Endothelial cell of umbilical vein (primary cell): Measurements from ENCODE around the gene SLC25A30. TPM values are rescaled to one million over a fixed set of nuclear protein-coding genes. Genes with fewer than 3 reads are reported as not detected.

Experiments used
- BruUV-seq: library from RNA; stranded (reverse); fragments of 400-500 nt; replicated peaks from 2 replicates; lab custom pipeline; 2021; lab: Mats Ljungman, UMichigan
- CTCF ChIA-PET: fragments of 300-600, 350-600 bp; sonication (Branson Sonifier 250); formaldehyde crosslinking; loops from one replicate; lab custom pipeline; 2021; ENCODE audit warnings: antibody characterized with exemption, inconsistent platforms; lab: Charles Lee
- POLR2A ChIA-PET: fragments of 300-600, 350-600 bp; sonication (Branson Sonifier 250); formaldehyde crosslinking; loops from one replicate; lab custom pipeline; 2021; ENCODE audit warnings: antibody characterized with exemption, inconsistent platforms; lab: Charles Lee
- DNase-seq: peaks from one replicate; pipeline ENCODE4 v3.0.0-alpha.2; 2011; ENCODE audit warnings: low read depth, low spot score
- FAIRE-seq: peaks from 2 replicates; lab custom pipeline; 2011; peaks lifted over from hg19 to GRCh38; lab: Jason Lieb, UNC
- H2AFZ ChIP-seq: 2 replicates; pipeline ENCODE4 v1.6.0; 2012; ENCODE audit warnings: low read depth, low read length, control low read depth, inconsistent platforms
- H3K27ac ChIP-seq: 2 replicates; pipeline ENCODE4 v1.5.1; 2011; ENCODE audit warnings: low read depth, mild to moderate bottlenecking, control low read depth, low read length, moderate library complexity; ENCODE audit not compliant: insufficient read depth
- H3K27me3 ChIP-seq, 2 experiments: 2 replicates each; pipeline versions ENCODE4 v1.6.0 to v1.6.1; 2011; ENCODE audit warnings: low read length in 2 of 2, mixed read lengths in 1 of 2; ENCODE audit not compliant: control insufficient read depth in 2 of 2, insufficient read depth in 2 of 2
- H3K36me3 ChIP-seq, 2 experiments: 2 replicates in 1 of 2; 3 replicates in 1 of 2; pipeline ENCODE4 v1.5.1; 2011; ENCODE audit warnings: low read length in 2 of 2, mild to moderate bottlenecking in 1 of 2, moderate library complexity in 1 of 2; ENCODE audit not compliant: control insufficient read depth in 2 of 2, insufficient read depth in 2 of 2; ENCODE audit errors: extremely low read depth in 1 of 2
- H3K4me1 ChIP-seq: 3 replicates; pipeline ENCODE4 v1.5.1; 2011; ENCODE audit warnings: mild to moderate bottlenecking, low read length; ENCODE audit not compliant: control insufficient read depth, insufficient read depth; ENCODE audit errors: extremely low read depth
- H3K4me2 ChIP-seq: 2 replicates; pipeline ENCODE4 v1.6.1; 2011; ENCODE audit warnings: low read length, control low read depth, mixed read lengths; ENCODE audit not compliant: insufficient read depth
- H3K4me3 ChIP-seq, 3 experiments: fragments of 200-600 bp in 1 of 3; sonication (generic), shearing (Covaris generic) in 1 of 3; replicated peaks in 1 of 3; 2 replicates each; pipeline ENCODE4 v1.5.1; 2011 to 2016; ENCODE audit warnings: control low read depth in 3 of 3, low read length in 3 of 3, mild to moderate bottlenecking in 2 of 3, inconsistent platforms in 1 of 3, low read depth in 1 of 3, moderate library complexity in 1 of 3; ENCODE audit not compliant: insufficient read depth in 1 of 3
- H3K79me2 ChIP-seq: 2 replicates; pipeline ENCODE4 v1.6.0; 2012; ENCODE audit warnings: low read length, inconsistent platforms; ENCODE audit not compliant: control insufficient read depth, insufficient read depth
- H3K9ac ChIP-seq: replicated peaks from 2 replicates; pipeline ENCODE3; 2011; ENCODE audit warnings: low read length, control low read depth; ENCODE audit not compliant: insufficient read depth; ENCODE audit errors: extremely low read depth
- H3K9me1 ChIP-seq: replicated peaks from 3 replicates; pipeline ENCODE4 v1.6.0; 2011; ENCODE audit warnings: mild to moderate bottlenecking, low read length; ENCODE audit not compliant: control insufficient read depth, insufficient read depth; ENCODE audit errors: extremely low read depth
- H3K9me3 ChIP-seq: replicated peaks from 2 replicates; pipeline ENCODE4 v1.5.1; 2012; ENCODE audit warnings: low read length, inconsistent platforms; ENCODE audit not compliant: control insufficient read depth, insufficient read depth
- H4K20me1 ChIP-seq: replicated peaks from 2 replicates; pipeline ENCODE3; 2011; ENCODE audit warnings: mild to moderate bottlenecking, low read length; ENCODE audit not compliant: control insufficient read depth, insufficient read depth; ENCODE audit errors: extremely low read depth
- EZH2 ChIP-seq: IDR thresholded peaks from 2 replicates; pipeline ENCODE4 v1.6.1; 2012; ENCODE audit warnings: borderline replicate concordance, low read depth, mild to moderate bottlenecking, moderate library complexity, low read length, inconsistent platforms; ENCODE audit not compliant: severe bottlenecking
- FOS ChIP-seq: IDR thresholded peaks from 2 replicates; pipeline ENCODE4 v1.6.1; 2011; ENCODE audit warnings: mild to moderate bottlenecking, low read length, moderate library complexity, borderline replicate concordance; ENCODE audit not compliant: insufficient read depth
- MYC ChIP-seq: IDR thresholded peaks from one replicate; pipeline ENCODE4 v1.6.1; 2011; ENCODE audit warnings: mild to moderate bottlenecking, low read depth, low read length
- POLR2A ChIP-seq: IDR thresholded peaks from 2 replicates; pipeline ENCODE4 v1.6.1; 2012; ENCODE audit warnings: low read depth, mild to moderate bottlenecking, control low read depth, low read length
- dilution Hi-C: fragments of 300-500 bp; cut with MboI; formaldehyde crosslinking; loops from one replicate; pipeline ENCODE4 v1.15.0; 2019; ENCODE audit warnings: low sequenced_read_pairs; ENCODE audit not compliant: extremely low pct_ligation_motif_present
- intact Hi-C: fragments of 100-400 bp; cut with micrococcal nuclease; formaldehyde crosslinking; loops from one replicate; pipeline ENCODE4 v1.10.0; 2022
- polyA plus RNA-seq, 4 experiments: library from polyadenylated mRNA; depleted of rRNA in 3 of 4; stranded (reverse) in 3 of 4; unstranded in 1 of 4; fragments of >200 nt; gene quantifications; 2 replicates each; pipeline versions ENCODE4 v1.2.1 to v1.2.3, GENCODE V29; 2011 to 2012; ENCODE audit warnings: missing spikeins in 1 of 4
- total RNA-seq: library from RNA; stranded (reverse); gene quantifications from 2 replicates; pipeline ENCODE4 v1.2.3, GENCODE V29; 2021
- TF ChIP-seq, protein P1 (sequence below), 2 donors: IDR thresholded peaks; 1 replicate in 1 of 2; 2 replicates in 1 of 2; pipeline ENCODE4 v1.5.1; 2011; ENCODE audit warnings: low read length in 2 of 2, mild to moderate bottlenecking in 2 of 2, moderate library complexity in 2 of 2, control low read depth in 1 of 2, inconsistent platforms in 1 of 2, low read depth in 1 of 2; ENCODE audit not compliant: insufficient read depth in 1 of 2; ENCODE audit errors: extremely low read depth in 1 of 2
- TF ChIP-seq, protein P2 (sequence below): IDR thresholded peaks from 2 replicates; pipeline ENCODE4 v1.6.1; 2011; ENCODE audit not compliant: insufficient read depth, insufficient read length

Gene SLC25A30
- total and polyA plus RNA-seq, 2 donors (not counting 3 experiments of a cell fraction or from before 2014, with no cell fraction given) = 13.3 to 27.0 TPM

DNA sequence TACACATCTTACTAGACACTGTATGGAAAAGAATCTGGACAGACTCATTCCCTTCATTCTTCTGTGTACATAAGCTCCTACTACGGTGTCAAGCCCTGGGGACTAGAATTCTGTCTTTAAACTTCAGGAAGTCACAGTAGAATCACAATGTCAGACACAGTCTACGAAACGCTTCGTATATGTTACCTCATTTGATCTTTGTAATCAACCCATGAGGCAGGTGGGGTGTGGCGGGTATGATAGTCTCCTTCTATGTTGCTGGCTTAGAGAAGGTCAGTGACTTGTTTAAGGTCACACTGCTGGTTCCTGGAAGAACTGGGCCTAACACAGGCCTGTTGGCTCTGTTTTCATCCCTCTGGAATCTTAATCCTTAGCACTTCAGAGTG lies 45.0 kb downstream of the SLC25A30 start:
- BruUV-seq = no TSS peak
- Histone ChIP-seq H3K36me3 (no peaks in the 10 kb centered on the region), H3K79me2 (no peaks in the 10 kb centered on the region), H3K9ac (no peak overlapping the region), H2AFZ (no peak overlapping the region), H3K4me2 (no peak overlapping the region), H3K27me3 (no peaks in the 10 kb centered on the region), H4K20me1 (no peaks in the 10 kb centered on the region), H3K9me3 (no peaks in the 10 kb centered on the region), H3K4me3 (no peak overlapping the region), H3K27ac (no peak overlapping the region), H3K9me1 (no peaks in the 10 kb centered on the region), H3K4me1 (peaks cover 10% of the 10 kb centered on the region)
- TF ChIP-seq MYC = no peak
- TF ChIP-seq EZH2 = no peak
- TF ChIP-seq, protein P1, sequence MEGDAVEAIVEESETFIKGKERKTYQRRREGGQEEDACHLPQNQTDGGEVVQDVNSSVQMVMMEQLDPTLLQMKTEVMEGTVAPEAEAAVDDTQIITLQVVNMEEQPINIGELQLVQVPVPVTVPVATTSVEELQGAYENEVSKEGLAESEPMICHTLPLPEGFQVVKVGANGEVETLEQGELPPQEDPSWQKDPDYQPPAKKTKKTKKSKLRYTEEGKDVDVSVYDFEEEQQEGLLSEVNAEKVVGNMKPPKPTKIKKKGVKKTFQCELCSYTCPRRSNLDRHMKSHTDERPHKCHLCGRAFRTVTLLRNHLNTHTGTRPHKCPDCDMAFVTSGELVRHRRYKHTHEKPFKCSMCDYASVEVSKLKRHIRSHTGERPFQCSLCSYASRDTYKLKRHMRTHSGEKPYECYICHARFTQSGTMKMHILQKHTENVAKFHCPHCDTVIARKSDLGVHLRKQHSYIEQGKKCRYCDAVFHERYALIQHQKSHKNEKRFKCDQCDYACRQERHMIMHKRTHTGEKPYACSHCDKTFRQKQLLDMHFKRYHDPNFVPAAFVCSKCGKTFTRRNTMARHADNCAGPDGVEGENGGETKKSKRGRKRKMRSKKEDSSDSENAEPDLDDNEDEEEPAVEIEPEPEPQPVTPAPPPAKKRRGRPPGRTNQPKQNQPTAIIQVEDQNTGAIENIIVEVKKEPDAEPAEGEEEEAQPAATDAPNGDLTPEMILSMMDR (IDR thresholded peaks at IDR 0.05; ENCODE audit: extremely low read depth in 1 of 2, insufficient read depth in 1 of 2, low read depth in 1 of 2, low read length in 2 of 2) = no peak
- no peak for TF ChIP-seq FOS
- TF ChIP-seq POLR2A = no peak
- TF ChIP-seq, protein P2, sequence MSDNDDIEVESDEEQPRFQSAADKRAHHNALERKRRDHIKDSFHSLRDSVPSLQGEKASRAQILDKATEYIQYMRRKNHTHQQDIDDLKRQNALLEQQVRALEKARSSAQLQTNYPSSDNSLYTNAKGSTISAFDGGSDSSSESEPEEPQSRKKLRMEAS = no peak
- ChIA-PET CTCF (interaction anchor here (5.7 kb wide), 1 partner anchor 21 kb away, joined by 98 read pairs; no protein-coding TSS in a partner anchor), POLR2A (no interaction called here)
- FAIRE-seq (no peak), DNase-seq (no peak)
- intact Hi-C loops = loop anchor here (5.0 kb wide), 2 partner anchors 354 to 754 kb away; no protein-coding TSS in a partner anchor
- dilution Hi-C loops = no loop called here
